ENCODE results near the gene CD86. TPM values are rescaled to one million over a fixed set of nuclear protein-coding genes. Genes with fewer than 3 reads are reported as not detected.
A peak's percentile ranks its signal among the peaks of the same experiment; 100 is the strongest.

Gene CD86
- total RNA-seq, 1 donor = not detected

GRCh38 chr3:122019493-122019892, 35.7 kb upstream of the CD86 start:
- Histone ChIP-seq H3K4me1 (ENCODE audit: insufficient read depth, low read length) (no peaks in the 10 kb centered on the region), H3K79me2 (ENCODE audit: insufficient read depth, low read length) (no peaks in the 10 kb centered on the region), H4K20me1 (ENCODE audit: insufficient read depth, low read length) (no peaks in the 10 kb centered on the region), H3K27me3 (ENCODE audit: insufficient read depth, low read length) (peaks cover 11% of the 10 kb centered on the region), H3K4me2 (ENCODE audit: insufficient read depth, low read length) (no peak overlapping the region), H3K4me3 (ENCODE audit: insufficient read depth, low read length) (no peak overlapping the region), H3K27ac (ENCODE audit: low read depth, low read length) (no peak overlapping the region), H3K36me3 (ENCODE audit: insufficient read depth, low read length) (no peaks in the 10 kb centered on the region), H2AFZ (ENCODE audit: low read length) (no peak overlapping the region), H3K9me3 (ENCODE audit: low read depth, low read length) (no peaks in the 10 kb centered on the region)
- DNase-seq (ENCODE audit: insufficient read length, low spot score, missing footprints) = no peak
- no peak for TF ChIP-seq CTCF (IDR thresholded peaks at IDR 0.05; ENCODE audit: extremely low read depth, low read depth, low read length)

GRCh38 chr3:122021037-122021436, 34.1 kb upstream of the CD86 start:
- no peak for TF ChIP-seq CTCF (IDR thresholded peaks at IDR 0.05; ENCODE audit: extremely low read depth, low read depth, low read length)
- DNase-seq (ENCODE audit: insufficient read length, low spot score, missing footprints) = no peak

GRCh38 chr3:122021811-122022401, 33.3 kb upstream of the CD86 start, which contains the start of gene ILDR1:
Gene ILDR1 (minus strand): TSS chr3:122022247. CDS start chr3:122022077, 170 bp downstream.
- no peak within 1 kb of the TSS for H3K4me2 ChIP-seq (ENCODE audit: insufficient read depth, low read length)
- H3K9me3 ChIP-seq (ENCODE audit: low read depth, low read length) = no peaks in the 10 kb centered on the region
- H3K4me1 ChIP-seq (ENCODE audit: insufficient read depth, low read length) = no peaks in the 10 kb centered on the region
- no peak within 1 kb of the TSS for H3K27ac ChIP-seq (ENCODE audit: low read depth, low read length)
- no peaks in the 10 kb centered on the region for H4K20me1 ChIP-seq (ENCODE audit: insufficient read depth, low read length)
- H3K4me3 ChIP-seq (ENCODE audit: insufficient read depth, low read length) = no peak within 1 kb of the TSS
- no peak for TF ChIP-seq CTCF (IDR thresholded peaks at IDR 0.05; ENCODE audit: extremely low read depth, low read depth, low read length)
- no peak for DNase-seq (ENCODE audit: insufficient read length, low spot score, missing footprints)
- H2AFZ ChIP-seq (ENCODE audit: low read length) = no peak within 1 kb of the TSS
- H3K27me3 ChIP-seq (ENCODE audit: insufficient read depth, low read length) = peaks cover 11% of the 10 kb centered on the region
- H3K79me2 ChIP-seq (ENCODE audit: insufficient read depth, low read length) = no peaks in the 10 kb centered on the region
- no peaks in the 10 kb centered on the region for H3K36me3 ChIP-seq (ENCODE audit: insufficient read depth, low read length)

More at GRCh38 chr3:122021037-122021436, 34.1 kb upstream of the CD86 start:
- no peaks in the 10 kb centered on the region for H3K4me1 ChIP-seq (ENCODE audit: insufficient read depth, low read length)
- H4K20me1 ChIP-seq (ENCODE audit: insufficient read depth, low read length) = no peaks in the 10 kb centered on the region
- H2AFZ ChIP-seq (ENCODE audit: low read length) = no peak overlapping the region
- no peak overlapping the region for H3K4me3 ChIP-seq (ENCODE audit: insufficient read depth, low read length)
- no peaks in the 10 kb centered on the region for H3K79me2 ChIP-seq (ENCODE audit: insufficient read depth, low read length)
- no peak overlapping the region for H3K27ac ChIP-seq (ENCODE audit: low read depth, low read length)
- no peak overlapping the region for H3K4me2 ChIP-seq (ENCODE audit: insufficient read depth, low read length)
- H3K9me3 ChIP-seq (ENCODE audit: low read depth, low read length) = no peaks in the 10 kb centered on the region
- H3K27me3 ChIP-seq (ENCODE audit: insufficient read depth, low read length) = peaks cover 11% of the 10 kb centered on the region
- H3K36me3 ChIP-seq (ENCODE audit: insufficient read depth, low read length) = no peaks in the 10 kb centered on the region

GRCh38 chr3:122023335-122023910, 31.7 kb upstream of the CD86 start:
- Histone ChIP-seq H3K36me3 (ENCODE audit: insufficient read depth, low read length) (no peaks in the 10 kb centered on the region), H2AFZ (ENCODE audit: low read length) (no peak overlapping the region), H3K4me1 (ENCODE audit: insufficient read depth, low read length) (no peaks in the 10 kb centered on the region), H3K27ac (ENCODE audit: low read depth, low read length) (no peak overlapping the region), H3K9me3 (ENCODE audit: low read depth, low read length) (no peaks in the 10 kb centered on the region), H3K4me3 (ENCODE audit: insufficient read depth, low read length) (no peak overlapping the region), H3K79me2 (ENCODE audit: insufficient read depth, low read length) (no peaks in the 10 kb centered on the region), H3K4me2 (ENCODE audit: insufficient read depth, low read length) (no peak overlapping the region), H4K20me1 (ENCODE audit: insufficient read depth, low read length) (no peaks in the 10 kb centered on the region), H3K27me3 (ENCODE audit: insufficient read depth, low read length) (peaks cover 11% of the 10 kb centered on the region)
- TF ChIP-seq CTCF (IDR thresholded peaks at IDR 0.05; ENCODE audit: extremely low read depth, low read depth, low read length) = no peak
- DNase-seq (ENCODE audit: insufficient read length, low spot score, missing footprints) = peak; percentile 56
